ENCODE results near the gene SYNDIG1. TPM values are rescaled to one million over a fixed set of nuclear protein-coding genes. Genes with fewer than 3 reads are reported as not detected.

Gene SYNDIG1
- total RNA-seq, 1 experiment from 2014 or later = 5.4 TPM

DNA sequence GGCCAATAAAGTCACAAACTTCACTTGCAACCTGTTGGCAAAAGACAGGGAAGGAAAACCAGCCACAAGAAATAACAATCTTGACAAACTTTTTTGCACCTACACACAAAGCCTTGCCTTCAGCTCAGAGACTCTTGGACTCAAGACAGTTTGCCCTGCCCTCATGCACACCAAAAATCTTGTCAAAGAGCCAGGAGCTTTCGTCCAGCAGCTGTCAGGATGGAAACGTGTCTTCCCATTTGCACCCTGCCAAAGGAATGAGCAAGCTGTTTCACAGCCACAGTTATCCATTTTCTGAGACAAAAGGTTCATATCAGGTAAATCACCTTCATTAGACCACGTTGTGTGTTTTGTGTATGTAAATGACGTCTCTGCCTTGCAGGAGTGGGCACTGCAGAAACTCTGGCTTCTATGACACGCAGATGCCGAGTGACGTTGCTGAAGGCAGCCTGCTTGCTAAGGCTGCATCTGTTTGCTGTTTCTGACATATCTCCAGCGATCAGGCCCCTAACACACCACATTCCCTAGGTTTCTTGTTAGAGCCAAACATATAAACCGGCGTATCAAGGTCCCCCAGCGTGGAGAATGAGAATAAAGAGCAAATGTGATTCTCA is 193.4 kb downstream of the SYNDIG1 start:
- no peak overlapping the region for H2AFZ ChIP-seq (ENCODE audit: low read length)
- no peak overlapping the region for H2BK12ac ChIP-seq (ENCODE audit: insufficient read length, low read depth, low read length)
- Mint-ChIP-seq H3K27me3 (ENCODE audit: low read depth) (no peaks in the 10 kb centered on the region; the same call in 1 of the 2 replicates), H3K36me3 (ENCODE audit: insufficient read depth in 1 of 3, low read depth in 3 of 3) (no peaks in the 10 kb centered on the region; a peak in 2 of 7 replicates), H3K4me1 (no peaks in the 10 kb centered on the region; a peak in 1 of 4 replicates), H3K27ac (peak overlapping the region in 1 of 3 experiments; percentile 29; a peak in 2 of 7 replicates), H3K4me3 (no peak overlapping the region), H3K9me3 (peaks cover 0 to 4% of the 10 kb centered on the region in 2 experiments; a peak in 2 of 5 replicates)
- no peak overlapping the region for H4K8ac ChIP-seq (replicated peaks; ENCODE audit: insufficient read length, low read depth, low read length)
- H3K9me3 ChIP-seq (ENCODE audit: control insufficient read depth, low read depth, low read length) = no peaks in the 10 kb centered on the region
- H4K91ac ChIP-seq (ENCODE audit: insufficient read length, low read depth, low read length) = no peak overlapping the region
- H2BK120ac ChIP-seq (ENCODE audit: low read depth, low read length, poor library complexity, severe bottlenecking) = no peak overlapping the region
- no peaks in the 10 kb centered on the region for H3K4me1 ChIP-seq (ENCODE audit: insufficient read depth, low read length)
- H3K27me3 ChIP-seq (ENCODE audit: insufficient read depth, low read length) = no peaks in the 10 kb centered on the region
- H3K79me1 ChIP-seq (ENCODE audit: insufficient read depth, low read depth, low read length, poor library complexity, severe bottlenecking) = no peaks in the 10 kb centered on the region
- no peak overlapping the region for H3T11ph ChIP-seq (ENCODE audit: low read length)
- no peaks in the 10 kb centered on the region for H4K20me1 ChIP-seq (ENCODE audit: control insufficient read depth, insufficient read depth, insufficient read length)
- H2BK20ac ChIP-seq (ENCODE audit: low read depth, low read length, poor library complexity, severe bottlenecking) = no peak overlapping the region
- H3K4me2 ChIP-seq (ENCODE audit: insufficient read depth, insufficient read length, low read length) = no peak overlapping the region
- no peak overlapping the region for H3K4ac ChIP-seq (ENCODE audit: low read depth, low read length)
- H3K9ac ChIP-seq (ENCODE audit: extremely low read depth, insufficient read length, low read length) = no peak overlapping the region
- no peak overlapping the region for H3K27ac ChIP-seq (ENCODE audit: insufficient read length, low read depth, low read length)
- TF ChIP-seq, protein P1, sequence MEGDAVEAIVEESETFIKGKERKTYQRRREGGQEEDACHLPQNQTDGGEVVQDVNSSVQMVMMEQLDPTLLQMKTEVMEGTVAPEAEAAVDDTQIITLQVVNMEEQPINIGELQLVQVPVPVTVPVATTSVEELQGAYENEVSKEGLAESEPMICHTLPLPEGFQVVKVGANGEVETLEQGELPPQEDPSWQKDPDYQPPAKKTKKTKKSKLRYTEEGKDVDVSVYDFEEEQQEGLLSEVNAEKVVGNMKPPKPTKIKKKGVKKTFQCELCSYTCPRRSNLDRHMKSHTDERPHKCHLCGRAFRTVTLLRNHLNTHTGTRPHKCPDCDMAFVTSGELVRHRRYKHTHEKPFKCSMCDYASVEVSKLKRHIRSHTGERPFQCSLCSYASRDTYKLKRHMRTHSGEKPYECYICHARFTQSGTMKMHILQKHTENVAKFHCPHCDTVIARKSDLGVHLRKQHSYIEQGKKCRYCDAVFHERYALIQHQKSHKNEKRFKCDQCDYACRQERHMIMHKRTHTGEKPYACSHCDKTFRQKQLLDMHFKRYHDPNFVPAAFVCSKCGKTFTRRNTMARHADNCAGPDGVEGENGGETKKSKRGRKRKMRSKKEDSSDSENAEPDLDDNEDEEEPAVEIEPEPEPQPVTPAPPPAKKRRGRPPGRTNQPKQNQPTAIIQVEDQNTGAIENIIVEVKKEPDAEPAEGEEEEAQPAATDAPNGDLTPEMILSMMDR (conservative IDR thresholded peaks at IDR 0.05) = no peak
- no peak overlapping the region for H2AK5ac ChIP-seq (ENCODE audit: insufficient read length, low read length)
- no peak overlapping the region for H4K5ac ChIP-seq (ENCODE audit: insufficient read length, low read depth, low read length)
- H3K23ac ChIP-seq (ENCODE audit: insufficient read length, low read depth, low read length) = no peak overlapping the region
- no peak overlapping the region for H3K14ac ChIP-seq (ENCODE audit: insufficient read depth, low read length)
- DNase-seq = no peak
- H3K79me2 ChIP-seq (ENCODE audit: insufficient read depth, low read length) = no peaks in the 10 kb centered on the region
- H3K23me2 ChIP-seq (ENCODE audit: insufficient read length, low read depth, low read length, poor library complexity, severe bottlenecking) = no peaks in the 10 kb centered on the region
- no peak overlapping the region for H3K18ac ChIP-seq (ENCODE audit: insufficient read length, low read depth, low read length)
- H3K56ac ChIP-seq (ENCODE audit: insufficient read length, low read depth, low read length) = no peak overlapping the region
- WGBS (ENCODE audit: extremely low coverage, insufficient read length, low lambda C conversion rate) = no CpG with 5 or more reads among the region's 11 CpGs
- no peak overlapping the region for H2BK15ac ChIP-seq (ENCODE audit: low read depth, low read length)
- no peak overlapping the region for H2BK5ac ChIP-seq (ENCODE audit: insufficient read length, low read length)
